ENCODE measurements around the gene UVRAG. TPM values are rescaled to one million over a fixed set of nuclear protein-coding genes. Genes with fewer than 3 reads are reported as not detected.

UVRAG gene
- total RNA-seq, 3 donors from 2014 or later (not counting 1 experiment from before 2014, with no cell fraction given) = 39.9 to 52.5 (median 41.4) TPM

DNA sequence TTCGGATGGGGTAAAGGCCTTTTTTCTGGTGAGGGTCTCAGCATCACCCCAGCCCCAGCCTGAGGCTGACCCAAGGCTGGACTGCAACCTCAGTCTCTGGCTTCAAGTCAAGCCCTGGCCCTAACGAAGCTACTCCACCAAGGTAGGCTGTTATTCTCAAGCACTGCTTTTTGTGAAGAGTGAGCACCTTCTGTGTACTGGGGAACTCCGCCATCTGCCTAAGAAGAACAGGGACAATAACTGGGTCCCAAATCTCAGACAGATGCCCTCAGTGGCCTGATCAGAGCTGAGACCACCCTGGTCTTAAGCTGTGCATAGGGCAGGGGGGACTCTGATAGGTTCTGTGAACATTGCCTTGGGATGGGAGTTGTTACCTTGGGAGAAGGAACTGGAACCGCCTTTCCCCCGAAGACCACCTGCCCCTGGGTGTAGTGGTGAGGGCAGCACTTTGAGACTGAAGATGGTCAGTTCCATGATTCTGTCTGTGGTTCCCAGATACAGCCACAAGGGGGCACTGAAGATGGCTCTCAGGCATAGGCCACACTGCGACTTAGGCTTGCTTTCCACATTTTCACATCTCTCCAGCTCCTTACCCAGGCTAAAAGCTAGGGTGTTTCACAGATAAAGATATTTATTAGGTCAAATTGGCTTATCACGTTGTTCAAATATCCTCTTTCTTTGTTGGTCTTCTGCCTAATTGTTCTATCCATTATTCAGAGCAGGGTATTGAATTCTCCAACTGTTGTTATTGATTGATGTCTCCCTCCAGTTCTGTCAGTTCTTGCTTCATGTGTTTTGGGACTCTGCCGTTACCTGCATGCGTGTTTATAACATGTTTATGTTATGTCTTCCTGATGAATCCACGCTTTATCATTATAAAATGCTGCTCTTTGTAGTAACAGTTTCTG is 11.8 kb upstream of the UVRAG start:
- H3K36me3 ChIP-seq (ENCODE audit: control insufficient read depth, insufficient read depth, low read length) = no peaks in the 10 kb centered on the region
- intact Hi-C loops (cut with micrococcal nuclease) = loop anchor here (1.0 to 2.0 kb wide), 3 partner anchors 64 to 515 kb away; no protein-coding TSS in a partner anchor
- no peak overlapping the region for H3K4me3 Mint-ChIP-seq
- TF ChIP-seq, protein P1, sequence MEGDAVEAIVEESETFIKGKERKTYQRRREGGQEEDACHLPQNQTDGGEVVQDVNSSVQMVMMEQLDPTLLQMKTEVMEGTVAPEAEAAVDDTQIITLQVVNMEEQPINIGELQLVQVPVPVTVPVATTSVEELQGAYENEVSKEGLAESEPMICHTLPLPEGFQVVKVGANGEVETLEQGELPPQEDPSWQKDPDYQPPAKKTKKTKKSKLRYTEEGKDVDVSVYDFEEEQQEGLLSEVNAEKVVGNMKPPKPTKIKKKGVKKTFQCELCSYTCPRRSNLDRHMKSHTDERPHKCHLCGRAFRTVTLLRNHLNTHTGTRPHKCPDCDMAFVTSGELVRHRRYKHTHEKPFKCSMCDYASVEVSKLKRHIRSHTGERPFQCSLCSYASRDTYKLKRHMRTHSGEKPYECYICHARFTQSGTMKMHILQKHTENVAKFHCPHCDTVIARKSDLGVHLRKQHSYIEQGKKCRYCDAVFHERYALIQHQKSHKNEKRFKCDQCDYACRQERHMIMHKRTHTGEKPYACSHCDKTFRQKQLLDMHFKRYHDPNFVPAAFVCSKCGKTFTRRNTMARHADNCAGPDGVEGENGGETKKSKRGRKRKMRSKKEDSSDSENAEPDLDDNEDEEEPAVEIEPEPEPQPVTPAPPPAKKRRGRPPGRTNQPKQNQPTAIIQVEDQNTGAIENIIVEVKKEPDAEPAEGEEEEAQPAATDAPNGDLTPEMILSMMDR (IDR thresholded peaks at IDR 0.05) = peak; percentile 85
- ATAC-seq (peak; percentile 87 to 99 (median 98)), DNase-seq (peak; percentile 71 to 85)
- no peaks in the 10 kb centered on the region for H3K27me3 ChIP-seq (ENCODE audit: control insufficient read depth, insufficient read depth, low read length)
- H3K4me1 Mint-ChIP-seq = no peaks in the 10 kb centered on the region
- H3K4me1 ChIP-seq (ENCODE audit: control insufficient read depth, insufficient read depth, low read length) = peaks cover 20% of the 10 kb centered on the region
- H3K27me3 Mint-ChIP-seq (ENCODE audit: low read depth in 2 of 2) = no peaks in the 10 kb centered on the region
- no peak overlapping the region for H3K27ac Mint-ChIP-seq
- H3K4me3 ChIP-seq (ENCODE audit: low read length) = no peak overlapping the region
- no peaks in the 10 kb centered on the region for H3K9me3 ChIP-seq (ENCODE audit: control insufficient read depth, insufficient read depth, low read length)
- 57% methylated on average over 9 of the region's 10 CpGs for WGBS (ENCODE audit: insufficient coverage)
- no peaks in the 10 kb centered on the region for H3K9me3 Mint-ChIP-seq
- no peaks in the 10 kb centered on the region for H3K36me3 Mint-ChIP-seq
- H3K27ac ChIP-seq (ENCODE audit: low read length) = no peak overlapping the region

DNA sequence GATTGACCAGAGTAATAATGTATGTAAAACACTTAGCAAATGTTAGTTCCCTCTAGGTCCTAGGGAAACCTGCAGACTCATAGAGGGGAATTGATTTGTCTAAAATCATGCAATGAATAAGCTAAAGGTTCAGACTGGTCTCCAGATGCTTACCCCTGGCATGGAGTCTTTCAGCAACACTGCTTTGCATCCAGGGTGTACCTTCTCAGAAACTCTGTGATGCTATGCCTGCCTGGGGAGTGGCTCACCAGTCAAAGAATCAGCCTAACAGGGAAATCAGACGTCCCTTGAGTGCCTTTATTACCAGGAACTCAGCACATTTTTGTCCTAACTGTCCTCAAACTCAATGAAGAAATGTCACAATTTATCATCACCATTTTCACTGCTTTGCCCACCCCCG is 5.9 kb upstream of the UVRAG start:
- peaks cover 6 to 7% of the 10 kb centered on the region in 2 donors for H3K4me1 Mint-ChIP-seq
- intact Hi-C loops (cut with micrococcal nuclease) = no loop called here
- DNase-seq = no peak
- no peak overlapping the region for H3K4me3 ChIP-seq (ENCODE audit: low read length)
- no peak overlapping the region for H3K4me3 Mint-ChIP-seq
- no peak overlapping the region for H3K27ac ChIP-seq (ENCODE audit: low read length)
- no peak for ATAC-seq
- no peaks in the 10 kb centered on the region for H3K27me3 ChIP-seq (ENCODE audit: control insufficient read depth, insufficient read depth, low read length)
- H3K4me1 ChIP-seq (ENCODE audit: control insufficient read depth, insufficient read depth, low read length) = peaks cover 4% of the 10 kb centered on the region
- no peaks in the 10 kb centered on the region for H3K9me3 Mint-ChIP-seq
- TF ChIP-seq, protein P1 (IDR thresholded peaks at IDR 0.05) = no peak
- no peaks in the 10 kb centered on the region for H3K27me3 Mint-ChIP-seq (ENCODE audit: low read depth in 2 of 2)
- no peaks in the 10 kb centered on the region for H3K36me3 ChIP-seq (ENCODE audit: control insufficient read depth, insufficient read depth, low read length)
- H3K9me3 ChIP-seq (ENCODE audit: control insufficient read depth, insufficient read depth, low read length) = no peaks in the 10 kb centered on the region
- H3K36me3 Mint-ChIP-seq = no peaks in the 10 kb centered on the region
- WGBS (ENCODE audit: insufficient coverage) = 74% methylated on average over 2 of the region's 2 CpGs
- H3K27ac Mint-ChIP-seq = no peak overlapping the region

DNA sequence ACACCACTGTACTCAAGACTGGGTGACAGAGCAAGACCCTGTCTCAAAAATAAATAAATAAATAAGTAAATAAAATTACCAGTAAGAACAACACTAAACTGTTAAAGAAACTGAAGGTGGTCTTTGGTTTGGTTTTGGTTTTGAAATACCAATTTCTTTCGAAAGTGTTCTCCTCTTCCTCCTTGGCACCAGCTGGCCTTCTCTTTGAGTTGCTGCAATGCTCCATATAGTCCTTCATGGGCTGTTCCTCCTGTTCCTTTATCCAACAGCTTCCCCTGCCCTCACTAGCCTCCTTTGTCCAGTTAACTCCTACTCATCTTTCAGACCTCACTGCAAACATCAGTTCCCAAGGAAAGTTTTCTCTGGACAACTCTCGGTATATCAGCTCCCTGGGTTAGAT is 5.0 kb upstream of the UVRAG start:
- peaks cover 7 to 14% of the 10 kb centered on the region in 2 donors for H3K4me1 Mint-ChIP-seq
- H3K27me3 ChIP-seq (ENCODE audit: control insufficient read depth, insufficient read depth, low read length) = no peaks in the 10 kb centered on the region
- H3K4me1 ChIP-seq (ENCODE audit: control insufficient read depth, insufficient read depth, low read length) = peaks cover 7% of the 10 kb centered on the region
- H3K4me3 ChIP-seq (ENCODE audit: low read length) = no peak overlapping the region
- H3K36me3 ChIP-seq (ENCODE audit: control insufficient read depth, insufficient read depth, low read length) = no peaks in the 10 kb centered on the region
- no peak overlapping the region for H3K27ac ChIP-seq (ENCODE audit: low read length)
- H3K9me3 Mint-ChIP-seq = no peaks in the 10 kb centered on the region
- no peaks in the 10 kb centered on the region for H3K36me3 Mint-ChIP-seq
- TF ChIP-seq, protein P1 (IDR thresholded peaks at IDR 0.05) = no peak
- H3K9me3 ChIP-seq (ENCODE audit: control insufficient read depth, insufficient read depth, low read length) = no peaks in the 10 kb centered on the region
- H3K4me3 Mint-ChIP-seq = no peak overlapping the region
- no peak for ATAC-seq
- no peak overlapping the region for H3K27ac Mint-ChIP-seq
- 72% methylated on average over 2 of the region's 2 CpGs for WGBS (ENCODE audit: insufficient coverage)
- intact Hi-C loops (cut with micrococcal nuclease) = loop anchor here (10.0 kb wide), 1 partner anchor 425 kb away; no protein-coding TSS in a partner anchor
- no peak for DNase-seq
- no peaks in the 10 kb centered on the region for H3K27me3 Mint-ChIP-seq (ENCODE audit: low read depth in 2 of 2)

All from natural killer cell (primary cell).